Hepatocyte (in vitro differentiated cells): Measurements from ENCODE around the gene FOXO6. TPM values are rescaled to one million over a fixed set of nuclear protein-coding genes. Genes with fewer than 3 reads are reported as not detected.
"Not testable (repeated sequence)": the region's sequence is repeated elsewhere in the genome, so short reads cannot be mapped to it uniquely, and the experiment has no call there.

Experiments used
- DNase-seq: peaks from one replicate; pipeline ENCODE4 v3.0.0-alpha.2; 2016; ENCODE audit warnings: low spot score
- H2AFZ ChIP-seq: fragments of 200-600 bp; sonication (generic); 2 replicates; pipeline ENCODE4 v1.6.0; 2016; ENCODE audit warnings: antibody characterized with exemption, mild to moderate bottlenecking
- H3K27ac ChIP-seq: fragments of 200-600 bp; sonication (generic); 2 replicates; pipeline ENCODE4 v1.5.1; 2016; ENCODE audit warnings: mild to moderate bottlenecking
- H3K27me3 ChIP-seq: fragments of 200-600 bp; sonication (generic); 2 replicates; pipeline ENCODE4 v1.6.1; 2016
- H3K36me3 ChIP-seq: fragments of 200-600 bp; sonication (generic); replicated peaks from 2 replicates; pipeline ENCODE4 v1.5.1; 2016; ENCODE audit warnings: low read depth; ENCODE audit not compliant: insufficient read depth
- H3K4me1 ChIP-seq: fragments of 200-600 bp; sonication (generic); 2 replicates; pipeline ENCODE4 v1.5.1; 2016; ENCODE audit warnings: mild to moderate bottlenecking, moderate library complexity; ENCODE audit not compliant: insufficient read depth
- H3K4me2 ChIP-seq: fragments of 200-600 bp; sonication (generic); 2 replicates; pipeline ENCODE4 v1.6.0; 2016
- H3K4me3 ChIP-seq: fragments of 200-600 bp; sonication (generic); 2 replicates; pipeline ENCODE4 v1.5.1; 2016; ENCODE audit warnings: mild to moderate bottlenecking
- H3K79me2 ChIP-seq: fragments of 200-600 bp; sonication (generic); 2 replicates; pipeline ENCODE4 v1.6.0; 2017; ENCODE audit warnings: mild to moderate bottlenecking
- H3K9me2 ChIP-seq: fragments of 200-600 bp; sonication (generic); replicated peaks from 2 replicates; pipeline ENCODE4 v1.6.0; 2017; ENCODE audit warnings: mild to moderate bottlenecking; ENCODE audit not compliant: insufficient read depth
- H3K9me3 ChIP-seq: fragments of 200-600 bp; sonication (generic); 2 replicates; pipeline ENCODE4 v1.5.1; 2016; ENCODE audit warnings: low read depth, mild to moderate bottlenecking
- H4K20me1 ChIP-seq: fragments of 200-600 bp; sonication (generic); 2 replicates; pipeline ENCODE4 v1.6.0; 2016; ENCODE audit warnings: mild to moderate bottlenecking; ENCODE audit not compliant: insufficient read depth, poor library complexity, severe bottlenecking
- CTCF ChIP-seq: fragments of 200-600 bp; sonication (generic); IDR thresholded peaks from 2 replicates; pipeline ENCODE4 v1.5.1; 2016; ENCODE audit warnings: antibody characterized with exemption, mild to moderate bottlenecking; ENCODE audit not compliant: poor library complexity
- EZH2 ChIP-seq: fragments of 200-600 bp; sonication (generic); IDR thresholded peaks from 2 replicates; pipeline ENCODE4 v1.6.1; 2016; ENCODE audit warnings: antibody characterized with exemption, mild to moderate bottlenecking, borderline replicate concordance
- EZH2phosphoT487 ChIP-seq: fragments of 200-600 bp; sonication (generic); IDR thresholded peaks from one replicate; pipeline ENCODE4 v1.6.1; 2018; ENCODE audit warnings: antibody characterized with exemption, mild to moderate bottlenecking, low read depth, moderate library complexity; ENCODE audit not compliant: unreplicated experiment, severe bottlenecking
- WGBS: methylation state at CpG from one replicate; pipeline ENCODE4 v1.1.6; 2016; ENCODE audit warnings: low lambda C conversion rate; ENCODE audit errors: missing lambda C conversion rate; 5-methylcytosine and 5-hydroxymethylcytosine counted together
- polyA plus RNA-seq: library from polyadenylated mRNA; unstranded; fragments of >200 nt; fragmentation: Nextera tagmentation; extraction: Ambion mirVana; gene quantifications from 2 replicates; pipeline ENCODE4 v1.2.1, GENCODE V29; 2016
- total RNA-seq: library from RNA; depleted of rRNA; stranded (reverse); fragments of >200 nt; gene quantifications from 2 replicates; pipeline ENCODE4 v1.2.3, GENCODE V29; 2014

Gene FOXO6
- total and polyA plus RNA-seq, 2 experiments from 2014 or later = 0.80 to 5.0 TPM

GRCh38 chr1:41330588-41331545, 30.4 kb upstream of the FOXO6 start:
- no peak overlapping the region for H3K4me2 ChIP-seq
- H3K4me3 ChIP-seq = no peak overlapping the region
- H3K27me3 ChIP-seq = no peaks in the 10 kb centered on the region
- no peak overlapping the region for H2AFZ ChIP-seq
- H3K4me1 ChIP-seq = no peaks in the 10 kb centered on the region
- H3K9me2 ChIP-seq = no peaks in the 10 kb centered on the region
- no peaks in the 10 kb centered on the region for H3K36me3 ChIP-seq
- TF ChIP-seq EZH2 = no peak
- no peak for TF ChIP-seq EZH2phosphoT487
- peak; percentile 12 for TF ChIP-seq CTCF
- no peak for DNase-seq
- no peaks in the 10 kb centered on the region for H4K20me1 ChIP-seq
- no peaks in the 10 kb centered on the region for H3K9me3 ChIP-seq
- H3K79me2 ChIP-seq = no peaks in the 10 kb centered on the region
- no peak overlapping the region for H3K27ac ChIP-seq
- 58% methylated on average over 17 of the region's 17 CpGs for WGBS

- Histone ChIP-seq H3K27me3 (no peaks in the 10 kb centered on the region), H3K9me2 (no peaks in the 10 kb centered on the region), H3K27ac (no peak overlapping the region), H3K79me2 (no peaks in the 10 kb centered on the region), H3K36me3 (no peaks in the 10 kb centered on the region), H4K20me1 (no peaks in the 10 kb centered on the region), H2AFZ (no peak overlapping the region), H3K4me3 (no peak overlapping the region), H3K4me2 (no peak overlapping the region), H3K9me3 (no peaks in the 10 kb centered on the region), H3K4me1 (no peaks in the 10 kb centered on the region)
- WGBS = 50% methylated on average over 1 of the region's 1 CpG
- no peak for TF ChIP-seq EZH2phosphoT487
- TF ChIP-seq EZH2 = no peak
- no peak for TF ChIP-seq CTCF
- no peak for DNase-seq
These were observed 29.7 kb upstream of the FOXO6 start for GRCh38 chr1:41331546-41331917.

GRCh38 chr1:41332161-41332560, 29.1 kb upstream of the FOXO6 start:
- H2AFZ ChIP-seq, H4K20me1 ChIP-seq, H3K4me1 ChIP-seq, H3K4me2 ChIP-seq, H3K27ac ChIP-seq, DNase-seq, H3K36me3 ChIP-seq, H3K4me3 ChIP-seq, H3K27me3 ChIP-seq, H3K9me2 ChIP-seq, H3K79me2 ChIP-seq, H3K9me3 ChIP-seq: not testable (repeated sequence)
- WGBS = 94% methylated on average over 6 of the region's 6 CpGs

- TF ChIP-seq EZH2 (no peak), EZH2phosphoT487 (no peak), CTCF (no peak)
- Histone ChIP-seq H3K9me2 (no peaks in the 10 kb centered on the region), H3K9me3 (no peaks in the 10 kb centered on the region), H3K4me3 (no peak overlapping the region), H3K79me2 (no peaks in the 10 kb centered on the region), H3K27ac (no peak overlapping the region), H3K4me1 (no peaks in the 10 kb centered on the region), H4K20me1 (no peaks in the 10 kb centered on the region), H3K36me3 (no peaks in the 10 kb centered on the region), H3K27me3 (no peaks in the 10 kb centered on the region), H3K4me2 (no peak overlapping the region), H2AFZ (no peak overlapping the region)
- WGBS = 56% methylated on average over 6 of the region's 6 CpGs
- no peak for DNase-seq
These were observed 28.0 kb upstream of the FOXO6 start for GRCh38 chr1:41333146-41333784.
